IMR-90 (cell line): ENCODE results near the gene ROBO2.

Experiments used
- POLR2A ChIP-seq: IDR thresholded peaks from 2 replicates; pipeline ENCODE4 v1.6.1; 2012; ENCODE audit warnings: mild to moderate bottlenecking, low read depth, low read length
- TF ChIP-seq, protein P1 (sequence below): conservative IDR thresholded peaks from 2 replicates; pipeline ENCODE4 v1.5.1; 2012; ENCODE audit warnings: mild to moderate bottlenecking, low read depth, low read length, improper control_type of control experiment

DNA sequence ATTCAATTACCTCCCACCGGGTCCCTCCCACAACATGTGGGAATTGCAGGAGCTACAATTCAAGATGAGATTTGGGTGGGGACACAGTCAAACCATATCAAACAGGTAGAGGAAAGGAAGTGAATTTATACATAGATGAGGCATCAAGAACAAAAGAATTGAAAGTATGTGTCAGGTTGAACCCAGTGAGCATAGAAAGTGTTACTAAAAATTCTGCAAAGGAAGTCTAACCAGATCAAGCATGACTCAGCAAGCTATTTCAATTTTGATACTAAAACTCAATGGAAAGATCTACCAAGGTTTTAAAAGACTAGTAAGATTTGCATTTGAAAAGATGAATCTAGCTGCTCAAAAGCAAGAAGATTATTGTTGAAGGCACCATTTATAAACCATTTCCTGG is 323.0 kb downstream of the ROBO2 start:
- TF ChIP-seq, protein P1, sequence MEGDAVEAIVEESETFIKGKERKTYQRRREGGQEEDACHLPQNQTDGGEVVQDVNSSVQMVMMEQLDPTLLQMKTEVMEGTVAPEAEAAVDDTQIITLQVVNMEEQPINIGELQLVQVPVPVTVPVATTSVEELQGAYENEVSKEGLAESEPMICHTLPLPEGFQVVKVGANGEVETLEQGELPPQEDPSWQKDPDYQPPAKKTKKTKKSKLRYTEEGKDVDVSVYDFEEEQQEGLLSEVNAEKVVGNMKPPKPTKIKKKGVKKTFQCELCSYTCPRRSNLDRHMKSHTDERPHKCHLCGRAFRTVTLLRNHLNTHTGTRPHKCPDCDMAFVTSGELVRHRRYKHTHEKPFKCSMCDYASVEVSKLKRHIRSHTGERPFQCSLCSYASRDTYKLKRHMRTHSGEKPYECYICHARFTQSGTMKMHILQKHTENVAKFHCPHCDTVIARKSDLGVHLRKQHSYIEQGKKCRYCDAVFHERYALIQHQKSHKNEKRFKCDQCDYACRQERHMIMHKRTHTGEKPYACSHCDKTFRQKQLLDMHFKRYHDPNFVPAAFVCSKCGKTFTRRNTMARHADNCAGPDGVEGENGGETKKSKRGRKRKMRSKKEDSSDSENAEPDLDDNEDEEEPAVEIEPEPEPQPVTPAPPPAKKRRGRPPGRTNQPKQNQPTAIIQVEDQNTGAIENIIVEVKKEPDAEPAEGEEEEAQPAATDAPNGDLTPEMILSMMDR = no peak
- TF ChIP-seq POLR2A = no peak
